Activated T-cell treated with anti-CD3 and anti-CD28 coated beads for 24 hours (primary cell): ENCODE data around the gene ING3.
"Not testable (repeated sequence)": the region's sequence is repeated elsewhere in the genome, so short reads cannot be mapped to it uniquely, and the experiment has no call there.

ENCODE experiments used
- DNase-seq: peaks from one replicate; pipeline ENCODE4 v3.0.0-alpha.2; 2020; ENCODE audit warnings: low read depth

The ING3 gene

GRCh38 chr7:121002048-121002756 lies 51.6 kb downstream of the ING3 start:
- DNase-seq = no peak

- no peak for DNase-seq
Measured at GRCh38 chr7:121002757-121003200, 52.2 kb downstream of the ING3 start.

- no peak for DNase-seq
Measured at GRCh38 chr7:121003986-121004685, 53.6 kb downstream of the ING3 start.

DNA sequence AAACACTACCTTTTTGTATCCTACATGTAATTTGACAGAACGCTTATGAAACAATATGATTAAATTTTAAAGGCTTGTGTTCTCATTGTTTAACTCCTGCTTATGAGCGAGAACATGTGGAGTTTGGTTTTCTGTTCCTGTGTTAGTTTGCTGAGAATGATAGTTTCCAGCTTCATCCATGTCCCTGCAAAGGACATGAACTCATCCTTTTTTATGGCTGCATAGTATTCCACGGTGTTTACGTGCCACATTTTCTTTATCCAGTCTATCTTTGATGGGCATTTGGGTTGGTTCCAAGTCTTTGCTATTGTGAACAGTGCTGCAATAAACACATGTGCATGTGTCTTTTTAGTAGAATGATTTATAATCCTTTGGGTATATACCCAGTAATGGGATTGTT lies 54.5 kb downstream of the ING3 start:
- DNase-seq = not testable (repeated sequence)

DNA sequence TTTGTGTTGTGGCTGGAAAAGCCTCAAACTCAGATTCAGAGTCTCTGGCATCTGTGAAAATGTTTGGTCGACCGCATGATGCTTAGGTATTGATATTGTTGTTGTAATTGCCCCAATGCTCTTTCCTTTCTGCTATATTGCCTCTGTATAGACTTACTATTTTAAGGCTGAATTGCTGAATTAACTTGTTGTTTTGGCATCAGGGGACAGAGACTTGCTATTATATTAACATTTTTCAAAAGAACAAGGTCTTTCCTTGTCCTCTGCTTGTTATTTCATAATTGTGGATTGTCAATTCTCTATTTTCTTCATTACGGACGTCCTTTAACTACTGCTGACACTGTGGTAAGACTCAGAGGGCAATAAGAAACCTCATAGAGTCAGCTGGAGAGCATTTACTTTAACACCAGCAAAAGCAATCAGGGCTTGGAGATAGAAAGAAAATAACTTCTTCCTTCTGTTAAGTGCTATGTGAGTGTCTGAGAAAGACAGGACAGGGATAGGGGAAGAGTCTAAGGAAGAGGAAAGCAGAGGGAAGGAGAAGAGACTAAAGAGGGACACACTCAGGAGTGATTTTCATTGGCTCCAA lies 55.5 kb downstream of the ING3 start:
- no peak for DNase-seq

DNA sequence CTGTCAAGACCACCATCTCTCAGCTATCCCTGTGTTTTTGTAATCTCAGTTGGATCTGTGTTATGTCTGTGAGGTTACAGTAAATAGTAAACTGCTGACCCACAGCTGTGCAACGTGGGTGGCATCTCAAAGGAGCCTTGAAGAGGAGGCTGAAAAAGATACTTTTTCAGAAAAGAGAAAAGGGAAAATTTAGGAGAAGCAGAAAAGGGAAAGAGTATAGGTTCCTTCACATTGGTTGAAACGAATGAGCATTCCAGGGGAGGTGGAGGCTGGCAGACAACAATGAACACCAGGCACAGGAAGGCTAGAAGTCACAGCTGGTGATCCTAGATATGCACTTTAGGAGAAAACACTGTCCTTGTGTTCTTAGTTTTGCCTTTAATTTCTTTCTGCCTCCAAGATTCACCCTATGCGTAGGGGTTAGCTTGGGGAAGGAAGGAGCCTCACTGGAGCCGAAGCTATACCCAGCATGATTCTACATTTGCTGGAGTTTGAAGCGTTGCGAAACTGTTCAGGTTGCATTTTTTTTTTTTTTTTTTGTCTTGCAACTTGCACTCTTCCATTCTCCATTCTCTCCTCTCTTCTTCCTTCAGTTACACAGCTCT lies 56.2 kb downstream of the ING3 start:
- DNase-seq = no peak

DNA sequence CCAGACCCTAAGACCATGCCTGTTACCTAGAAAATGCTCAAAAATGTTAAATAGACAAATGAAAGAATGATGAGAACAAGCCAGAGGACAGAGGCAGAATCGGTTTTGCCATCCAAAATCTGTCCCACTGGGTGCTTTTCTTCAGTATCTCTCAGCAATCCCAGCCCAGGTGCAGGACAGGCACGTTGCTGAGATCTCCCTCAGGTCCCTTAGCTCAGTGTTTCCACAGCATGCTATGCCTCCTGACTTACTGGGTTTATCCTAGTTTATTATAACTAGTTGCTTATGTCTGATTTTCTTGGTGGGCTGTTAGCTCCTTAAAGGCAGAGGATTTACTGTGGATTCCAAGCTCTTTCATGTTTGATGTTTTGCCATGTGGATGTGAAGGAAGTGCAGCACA lies 58.2 kb downstream of the ING3 start:
- no peak for DNase-seq

DNA sequence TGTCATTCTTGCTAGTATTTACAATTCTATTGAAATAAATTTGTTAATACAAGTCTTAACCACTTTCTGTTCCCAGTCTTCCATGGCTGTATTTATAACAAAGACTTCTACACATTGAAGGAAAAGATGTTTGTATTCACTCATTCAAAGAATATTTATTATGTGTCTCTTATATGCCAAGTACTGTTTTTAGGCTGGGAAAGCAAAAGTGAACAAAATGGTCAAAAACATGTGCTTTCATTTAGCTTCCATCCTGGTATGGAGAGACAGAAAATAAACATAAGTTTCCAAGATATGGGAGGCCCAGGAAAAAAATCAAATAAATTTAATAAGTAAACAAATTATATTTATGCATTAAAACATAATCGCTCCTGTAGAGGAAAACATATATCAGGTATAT lies 60.8 kb downstream of the ING3 start:
- DNase-seq = no peak

DNA sequence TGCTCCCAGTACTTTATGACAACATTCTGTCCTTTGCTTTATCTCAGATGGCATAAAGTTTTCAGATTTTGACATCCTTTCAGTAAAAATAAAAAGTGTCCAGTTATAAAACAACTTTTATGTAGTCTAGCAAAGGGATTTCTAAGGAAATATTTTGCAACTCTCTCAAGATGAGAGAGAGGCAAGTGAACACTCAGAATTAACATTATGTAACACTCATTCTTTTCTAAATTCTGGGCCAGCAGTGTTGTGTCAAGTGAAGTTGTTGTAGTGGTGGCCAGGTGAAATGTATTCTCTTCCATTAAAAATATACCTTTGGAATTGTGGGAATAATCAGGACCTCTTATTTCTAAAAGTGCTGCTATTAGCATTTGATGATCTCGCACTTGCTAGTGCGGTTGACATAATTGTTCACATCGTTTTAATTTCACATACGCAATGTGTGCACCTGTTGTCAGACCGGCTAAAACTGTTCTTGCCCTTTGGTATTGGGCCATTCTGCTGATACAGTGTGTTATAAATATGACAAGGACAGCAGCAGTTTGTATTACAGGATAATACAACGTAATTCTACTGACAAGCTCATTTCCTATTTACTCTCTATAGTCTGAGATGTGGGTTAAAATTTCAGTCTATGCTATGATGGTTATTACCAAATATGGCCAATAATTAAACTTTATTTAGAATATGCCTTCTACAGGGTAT lies 61.7 kb downstream of the ING3 start:
- no peak for DNase-seq

DNA sequence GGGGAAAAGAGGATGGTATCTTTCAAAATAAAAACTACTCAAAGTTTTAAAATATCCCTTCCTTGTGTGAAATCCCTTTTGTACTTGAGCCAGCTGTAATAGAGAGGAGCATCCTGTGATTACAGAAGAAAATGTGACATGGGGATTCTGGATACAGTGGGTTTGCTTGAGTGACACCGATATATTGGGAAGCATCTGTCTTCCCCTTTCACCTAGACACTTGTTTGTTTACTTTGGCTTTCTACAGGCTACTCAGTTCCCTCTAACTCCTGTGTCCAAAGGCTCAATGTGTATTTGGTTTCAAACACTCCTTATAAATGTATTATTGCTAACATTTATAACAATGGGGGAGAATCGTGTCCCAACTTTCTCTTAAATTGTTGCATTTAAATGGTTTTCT lies 62.3 kb downstream of the ING3 start:
- DNase-seq = no peak

- no peak for DNase-seq
Measured at GRCh38 chr7:121015560-121015959, 65.0 kb downstream of the ING3 start.

DNA sequence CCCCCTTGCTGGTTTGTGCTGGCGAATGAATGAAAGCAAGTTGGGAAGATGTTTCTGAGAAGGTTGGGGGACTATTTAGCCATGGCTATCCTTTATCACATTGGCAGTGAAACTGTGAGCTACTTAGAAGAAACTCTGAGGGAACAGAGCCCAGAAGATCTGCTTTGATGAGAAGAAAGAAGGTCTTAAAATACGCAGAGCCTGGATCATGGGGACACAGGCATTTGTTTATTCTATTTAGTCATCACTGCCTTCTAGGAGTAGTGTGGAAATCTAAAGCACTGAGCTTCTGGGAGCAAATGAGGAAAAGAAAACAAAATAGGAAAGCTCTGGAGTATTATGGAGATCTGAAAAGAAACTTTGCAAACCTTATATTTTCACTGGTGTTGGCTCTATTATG lies 66.4 kb downstream of the ING3 start:
- no peak for DNase-seq

DNA sequence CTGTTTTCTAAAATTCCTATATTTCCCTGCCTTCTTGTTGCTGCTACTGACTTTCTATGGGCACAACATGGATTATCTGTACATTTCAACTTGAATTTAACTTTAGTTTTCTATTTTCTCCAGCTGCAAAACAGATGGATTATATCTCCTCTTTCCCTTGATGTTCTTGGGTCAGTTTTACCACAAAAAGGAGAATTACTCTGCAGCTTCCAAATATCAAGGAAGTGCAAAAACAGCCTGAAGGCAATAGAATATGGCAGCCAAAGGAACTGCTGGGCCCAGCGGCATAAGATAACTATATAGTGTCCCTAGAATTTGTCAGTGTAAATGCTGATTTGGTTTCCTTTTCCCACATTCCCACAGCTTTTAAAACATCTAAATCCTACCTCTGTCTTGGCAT lies 67.0 kb downstream of the ING3 start:
- no peak for DNase-seq

DNA sequence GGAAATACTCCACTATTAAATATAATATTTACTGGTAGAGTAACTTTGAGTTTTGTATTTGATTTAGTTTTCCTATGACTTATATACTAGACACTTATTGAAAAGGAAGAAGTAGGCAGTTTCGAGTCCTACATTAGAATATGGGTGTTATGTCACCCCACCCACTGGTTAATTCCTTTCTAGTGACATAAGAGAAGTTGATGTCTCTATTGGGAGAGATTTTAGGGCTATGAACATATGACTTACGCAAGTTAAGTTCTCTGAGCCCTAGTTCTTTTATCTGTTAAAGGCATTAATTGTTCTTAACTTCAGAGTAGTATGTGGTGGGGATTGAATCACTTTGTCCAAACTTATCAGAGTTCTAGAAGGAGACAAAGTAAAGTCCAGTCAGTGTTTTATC lies 68.4 kb downstream of the ING3 start:
- DNase-seq = no peak

DNA sequence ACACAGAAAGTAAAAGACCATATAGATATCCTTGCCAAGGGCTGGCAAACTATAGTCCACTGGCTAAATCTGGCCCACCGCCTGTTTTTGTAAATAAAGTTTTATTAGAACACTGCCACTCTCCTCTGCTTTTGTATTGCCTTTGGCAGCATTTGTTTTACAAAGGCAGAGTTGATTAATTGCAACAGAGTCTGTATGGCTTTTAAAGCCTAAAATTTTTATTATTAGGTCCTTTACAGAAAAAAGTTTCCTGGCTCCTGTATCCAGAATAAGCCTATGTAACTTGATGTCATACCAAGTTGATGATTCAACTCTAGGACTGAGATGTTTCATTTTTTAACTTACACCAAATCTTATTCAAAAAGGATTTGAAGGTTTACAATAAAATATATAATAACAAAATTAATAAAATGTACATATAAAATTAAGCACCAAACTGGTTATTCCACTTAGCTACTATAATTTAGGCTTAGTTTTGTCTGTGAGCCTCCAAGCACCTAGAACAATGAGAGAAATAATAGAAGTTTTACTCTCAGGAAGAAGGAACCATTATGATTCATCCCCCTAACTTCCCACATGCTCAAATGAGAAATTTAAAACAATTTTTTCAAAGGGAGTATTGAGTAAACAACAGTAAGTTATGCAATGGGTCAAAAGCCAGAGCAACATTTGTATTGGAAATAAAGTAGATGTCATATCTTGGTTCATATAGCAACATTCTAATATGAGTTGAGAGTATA lies 69.8 kb downstream of the ING3 start:
- DNase-seq = no peak

GRCh38 chr7:121020989-121021969 lies 70.7 kb downstream of the ING3 start:
- no peak for DNase-seq

- no peak for DNase-seq
Measured at GRCh38 chr7:121023194-121023593, 72.6 kb downstream of the ING3 start.

GRCh38 chr7:121023683-121024511 lies 73.3 kb downstream of the ING3 start:
- no peak for DNase-seq

GRCh38 chr7:121024611-121025010 lies 74.0 kb downstream of the ING3 start:
- DNase-seq = no peak

GRCh38 chr7:121026159-121026558 lies 75.6 kb downstream of the ING3 start:
- no peak for DNase-seq
